Panc1 (cell line): ENCODE measurements around the gene PHF8. TPM values are rescaled to one million over a fixed set of nuclear protein-coding genes. Genes with fewer than 3 reads are reported as not detected.

Source experiments
- ATAC-seq: fragments of 200-7000 bp; cut with Tn5 transposase; 2 replicates; pipeline ENCODE4 v1.9.1; 2020; ENCODE audit warnings: mild to moderate bottlenecking, moderate library complexity
- BruUV-seq: library from RNA; stranded (reverse); fragments of 400-500 nt; replicated peaks from 2 replicates; lab custom pipeline; 2021; lab: Mats Ljungman, UMichigan
- CTCF ChIA-PET: fragments of 300-600 bp; sonication (Branson Sonifier 250); formaldehyde crosslinking; loops from one replicate; lab custom pipeline; 2022; ENCODE audit warnings: antibody characterized with exemption; lab: Charles Lee
- POLR2A ChIA-PET: fragments of 300-600 bp; sonication (Branson Sonifier 250); formaldehyde crosslinking; loops from one replicate; lab custom pipeline; 2022; ENCODE audit warnings: antibody characterized with exemption; lab: Charles Lee
- DNase-seq: peaks from one replicate; pipeline ENCODE4 v3.0.0-alpha.2; 2010; ENCODE audit warnings: low read depth, low spot score
- H3K27ac ChIP-seq: 2 replicates; pipeline ENCODE4 v1.5.1; 2011; ENCODE audit warnings: mild to moderate bottlenecking, low read length, inconsistent platforms
- H3K27me3 ChIP-seq: fragments of 200-500 bp; sonication (Bioruptor generic); 2 replicates; pipeline ENCODE4 v1.6.0; 2014; ENCODE audit warnings: low read length, inconsistent platforms; ENCODE audit not compliant: control insufficient read depth, insufficient read depth
- H3K36me3 ChIP-seq: fragments of 200-500 bp; sonication (Bioruptor generic); 2 replicates; pipeline ENCODE4 v1.5.1; 2014; ENCODE audit warnings: inconsistent platforms, mild to moderate bottlenecking, low read length, moderate library complexity; ENCODE audit not compliant: control insufficient read depth, insufficient read depth
- H3K4me1 ChIP-seq: 2 replicates; pipeline ENCODE4 v1.5.1; 2011; ENCODE audit warnings: inconsistent platforms, mild to moderate bottlenecking, low read length, moderate library complexity; ENCODE audit not compliant: control insufficient read depth, insufficient read depth
- H3K4me3 ChIP-seq, 2 experiments: 2 replicates each; pipeline ENCODE4 v1.5.1; 2011 to 2012; ENCODE audit warnings: low read depth in 2 of 2, low read length in 2 of 2, mild to moderate bottlenecking in 2 of 2, inconsistent platforms in 1 of 2, moderate library complexity in 1 of 2
- H3K9me3 ChIP-seq: fragments of 200-500 bp; sonication (Bioruptor generic); 2 replicates; pipeline ENCODE4 v1.5.1; 2014; ENCODE audit warnings: low read depth, mild to moderate bottlenecking, inconsistent platforms, low read length, moderate library complexity; ENCODE audit not compliant: control insufficient read depth, insufficient read depth
- CTCF ChIP-seq: fragments of 450-650 bp; IDR thresholded peaks from 2 replicates; pipeline ENCODE4 v1.5.1; 2017; ENCODE audit warnings: mild to moderate bottlenecking
- POLR2AphosphoS5 ChIP-seq: IDR thresholded peaks from 2 replicates; pipeline ENCODE4 v1.6.1; 2012; ENCODE audit warnings: mild to moderate bottlenecking, low read depth, low read length, moderate library complexity
- REST ChIP-seq, 2 experiments: IDR thresholded peaks; 2 replicates each; pipeline ENCODE4 v1.6.1; 2011 to 2012; ENCODE audit warnings: low read depth in 2 of 2, control low read depth in 1 of 2, low read length in 1 of 2, mild to moderate bottlenecking in 1 of 2, moderate library complexity in 1 of 2; ENCODE audit not compliant: insufficient read depth in 1 of 2
- SIN3A ChIP-seq: IDR thresholded peaks from 2 replicates; pipeline ENCODE4 v1.6.1; 2012; ENCODE audit warnings: low read depth, mild to moderate bottlenecking, low read length, moderate library complexity, borderline replicate concordance; ENCODE audit not compliant: insufficient read depth
- TCF7L2 ChIP-seq: IDR thresholded peaks from 2 replicates; pipeline ENCODE4 v1.6.1; 2011; ENCODE audit warnings: mild to moderate bottlenecking, low read depth, low read length, inconsistent platforms
- in situ Hi-C: cut with HindIII; loops from 2 replicates; pipeline ENCODE4 v1.10.0; 2016; ENCODE audit warnings: low sequenced_read_pairs, low pct_unique_long_range_greater_than_20kb
- intact Hi-C: fragments of 100-400 bp; cut with micrococcal nuclease; formaldehyde crosslinking; loops from one replicate; pipeline ENCODE4 v1.10.0; 2022; ENCODE audit not compliant: unreplicated experiment
- total RNA-seq: library from RNA; stranded (reverse); gene quantifications from one replicate; pipeline ENCODE4 v1.2.1, GENCODE V29; 2021; ENCODE audit not compliant: unreplicated experiment

The PHF8 gene
- total RNA-seq, 1 experiment from 2014 or later, result 27.5 TPM

GRCh38 chrX:53895270-53895669 lies 149.0 kb downstream of the PHF8 start:
- intact Hi-C loops (no loop called here), in situ Hi-C loops (no loop called here)
- Histone ChIP-seq H3K27me3 (no peaks in the 10 kb centered on the region), H3K27ac (no peak overlapping the region), H3K36me3 (no peaks in the 10 kb centered on the region), H3K9me3 (no peaks in the 10 kb centered on the region), H3K4me3 (no peak overlapping the region), H3K4me1 (no peaks in the 10 kb centered on the region)
- BruUV-seq, result no TSS peak
- no peak for DNase-seq
- no peak for ATAC-seq
- ChIA-PET POLR2A (no interaction called here), CTCF (no interaction called here)
- TF ChIP-seq POLR2AphosphoS5 (no peak), REST (IDR thresholded peaks at IDR 0.05; ENCODE audit: insufficient read depth in 1 of 2, low read depth in 2 of 2, low read length in 1 of 2) (no peak), TCF7L2 (no peak), CTCF (no peak), SIN3A (no peak)

Other genes starting within 250 kb of the PHF8 start
- 12.1 TPM for gene FAM120C, start 138.8 kb upstream of the PHF8 start, total RNA-seq